Measurements from ENCODE around the gene RARRES2. TPM values are rescaled to one million over a fixed set of nuclear protein-coding genes. Genes with fewer than 3 reads are reported as not detected.

The RARRES2 gene
- total RNA-seq, 1 experiment from 2014 or later = 5.9 TPM

DNA sequence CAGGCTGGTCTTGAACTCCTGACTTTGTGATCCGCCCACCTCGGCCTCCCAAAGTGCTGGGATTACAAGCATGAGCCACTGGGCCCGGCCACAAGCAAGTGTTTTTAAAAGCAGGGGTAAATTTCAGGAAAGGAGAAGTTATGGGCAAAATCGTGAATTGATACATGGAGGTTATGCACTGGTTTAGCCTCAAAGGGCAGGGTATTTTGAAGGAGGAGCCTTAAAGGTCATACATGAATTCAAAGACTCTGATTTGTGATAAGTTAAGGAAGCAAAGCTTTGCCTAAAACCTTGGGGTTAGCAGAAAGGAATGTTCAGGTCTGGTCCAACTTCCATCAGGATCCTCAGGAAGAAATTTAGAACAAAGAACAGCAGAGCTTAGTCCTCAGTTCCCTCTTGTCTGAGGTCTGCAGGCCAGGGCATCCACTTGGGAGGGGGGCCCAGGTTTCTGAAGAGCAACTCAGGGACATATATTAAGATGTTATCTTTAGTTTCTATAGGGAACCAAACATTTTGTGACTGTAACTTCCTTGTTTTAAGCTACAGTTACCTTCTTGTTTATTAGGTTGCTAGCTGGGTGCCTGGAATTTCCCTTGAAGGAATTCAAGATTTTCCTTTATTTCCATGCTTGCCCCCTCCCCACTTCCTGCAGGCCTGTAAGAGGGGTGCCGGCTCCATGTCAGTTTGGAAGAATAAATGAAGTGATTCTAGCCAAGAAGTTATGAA is 24.4 kb upstream of the RARRES2 start:
- in situ Hi-C loops (cut with HindIII; ENCODE audit: low sequenced_read_pairs) = no loop called here
- DNase-seq (ENCODE audit: low spot score) = no peak

DNA sequence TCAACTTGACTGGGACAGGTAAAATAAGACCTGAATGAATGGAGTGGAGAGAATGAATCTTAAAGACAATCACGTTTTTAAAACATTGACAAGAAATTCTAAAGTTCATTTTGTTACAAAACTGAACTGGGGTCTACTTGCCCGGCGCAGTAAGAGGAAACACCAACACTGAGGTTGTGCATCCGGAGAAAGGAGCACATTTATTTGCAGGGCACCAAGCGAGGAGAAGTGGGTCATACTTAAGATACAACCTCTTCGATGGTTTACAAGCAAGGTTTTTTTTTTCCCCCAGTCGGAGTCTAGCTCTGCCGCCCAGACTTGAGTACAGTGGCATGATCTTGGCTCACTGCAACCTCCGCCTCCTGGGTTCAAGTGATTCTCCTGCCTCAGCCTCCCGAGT is 23.8 kb upstream of the RARRES2 start:
- DNase-seq (ENCODE audit: low spot score) = no peak
- in situ Hi-C loops (cut with HindIII; ENCODE audit: low sequenced_read_pairs) = no loop called here

DNA sequence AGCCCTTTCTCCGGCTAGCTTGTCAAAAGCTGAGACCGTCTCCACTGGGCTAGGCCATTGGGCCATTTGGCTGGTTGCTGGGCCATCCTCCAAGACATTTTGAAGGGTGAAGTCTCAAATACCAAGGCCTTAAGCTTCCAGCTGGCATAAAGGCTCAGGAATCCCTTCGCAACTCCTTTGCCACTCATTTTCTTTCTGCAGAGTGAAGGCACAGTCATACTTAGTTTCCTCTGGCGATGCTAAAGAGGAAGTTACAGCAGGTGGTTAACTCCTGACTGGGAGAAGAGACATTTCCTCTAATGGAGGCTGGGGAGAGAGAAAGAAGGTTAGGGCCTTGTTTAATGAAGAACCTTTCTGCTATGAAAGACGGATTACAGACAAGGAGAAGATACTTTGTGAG is 22.4 kb upstream of the RARRES2 start:
- no peak for DNase-seq (ENCODE audit: low spot score)
- in situ Hi-C loops (cut with HindIII; ENCODE audit: low sequenced_read_pairs) = no loop called here

DNA sequence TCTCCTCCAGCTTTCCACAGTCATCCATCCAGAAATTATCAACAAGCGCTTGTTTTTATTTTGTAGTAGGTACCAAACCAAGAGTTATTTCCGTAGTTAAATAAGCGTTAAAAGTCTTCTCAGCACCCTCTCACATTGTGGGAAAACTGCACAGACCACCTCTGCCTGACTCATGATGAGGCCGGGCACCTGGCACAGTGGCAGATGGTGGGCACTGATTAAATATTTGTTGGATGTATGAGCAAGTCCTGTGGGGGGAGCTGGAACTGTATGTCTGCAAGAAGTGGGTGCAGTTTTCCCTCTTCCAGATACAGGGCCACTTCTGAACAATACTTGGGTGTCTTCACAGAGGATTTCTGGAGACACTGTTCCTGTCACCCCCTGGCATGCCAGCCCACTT is 21.9 kb upstream of the RARRES2 start:
- DNase-seq (ENCODE audit: low spot score) = no peak
- in situ Hi-C loops (cut with HindIII; ENCODE audit: low sequenced_read_pairs) = no loop called here

GRCh38 chr7:150361807-150362621 is 20.6 kb upstream of the RARRES2 start:
- DNase-seq (ENCODE audit: low spot score) = no peak
- in situ Hi-C loops (cut with HindIII; ENCODE audit: low sequenced_read_pairs) = no loop called here

- in situ Hi-C loops (cut with HindIII; ENCODE audit: low sequenced_read_pairs) = no loop called here
- no peak for DNase-seq (ENCODE audit: low spot score)
Measured at GRCh38 chr7:150361402-150361801, 20.0 kb upstream of the RARRES2 start.

DNA sequence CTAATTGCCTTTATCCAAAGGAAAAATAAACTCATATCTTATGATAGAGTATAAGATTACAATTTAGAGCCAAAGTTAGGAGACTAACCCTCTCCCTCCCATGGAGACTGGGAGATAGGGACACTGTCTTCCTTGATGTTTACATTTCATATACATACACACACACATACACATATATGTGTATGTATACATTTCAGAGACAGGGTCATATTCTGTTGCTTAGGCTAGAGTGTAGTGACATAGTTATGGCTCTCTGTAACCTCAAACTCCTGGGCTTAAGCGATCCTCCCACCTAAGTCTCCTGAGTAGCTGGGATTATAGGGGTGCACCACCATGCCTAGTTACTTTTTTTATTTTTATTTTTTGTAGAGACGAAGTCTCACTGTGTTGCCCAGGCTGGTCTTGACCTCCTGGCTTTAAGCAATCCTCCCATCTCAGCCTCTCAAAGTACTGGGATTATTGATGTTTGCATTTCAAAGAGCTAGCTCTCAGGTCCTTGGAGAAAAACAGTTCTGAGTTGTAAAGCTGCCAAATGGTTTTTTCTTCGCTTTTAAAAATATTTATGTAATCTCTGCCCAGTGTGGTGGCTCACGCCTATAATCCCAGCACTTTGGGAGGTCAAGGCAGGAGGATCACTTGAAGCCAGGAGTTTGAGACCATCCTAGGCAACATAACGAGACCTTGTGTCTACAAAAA is 19.1 kb upstream of the RARRES2 start:
- DNase-seq (ENCODE audit: low spot score) = no peak
- in situ Hi-C loops (cut with HindIII; ENCODE audit: low sequenced_read_pairs) = no loop called here

- in situ Hi-C loops (cut with HindIII; ENCODE audit: low sequenced_read_pairs) = no loop called here
- DNase-seq (ENCODE audit: low spot score) = no peak
Measured at GRCh38 chr7:150359622-150360362, 18.4 kb upstream of the RARRES2 start.

GRCh38 chr7:150358988-150359621 is 17.7 kb upstream of the RARRES2 start:
- in situ Hi-C loops (cut with HindIII; ENCODE audit: low sequenced_read_pairs) = no loop called here
- DNase-seq (ENCODE audit: low spot score) = no peak

- DNase-seq (ENCODE audit: low spot score) = no peak
- in situ Hi-C loops (cut with HindIII; ENCODE audit: low sequenced_read_pairs) = no loop called here
Measured at GRCh38 chr7:150358433-150358832, 17.0 kb upstream of the RARRES2 start.

- in situ Hi-C loops (cut with HindIII; ENCODE audit: low sequenced_read_pairs) = no loop called here
- peak; percentile 41 for DNase-seq (ENCODE audit: low spot score)
Measured at GRCh38 chr7:150357771-150358427, 16.5 kb upstream of the RARRES2 start.

DNA sequence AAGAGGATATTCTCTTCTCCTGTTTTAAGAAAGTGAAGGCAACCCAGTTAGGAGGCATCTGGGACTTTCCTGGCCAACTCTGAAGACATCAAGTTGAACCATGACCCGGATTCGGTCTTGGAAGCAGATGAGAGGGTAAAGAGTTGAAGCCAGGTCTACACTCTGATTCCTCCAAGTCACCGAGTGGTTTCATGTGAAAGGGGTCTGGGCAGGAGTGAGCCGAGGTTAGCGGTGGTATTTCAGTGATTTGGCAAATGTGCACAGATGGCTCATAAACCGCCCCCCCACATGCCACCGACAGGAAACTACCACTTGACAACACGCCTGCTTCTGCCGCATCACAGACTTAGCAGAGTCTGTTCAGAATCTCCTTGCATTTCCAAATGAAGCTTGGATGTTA is 15.8 kb upstream of the RARRES2 start:
- in situ Hi-C loops (cut with HindIII; ENCODE audit: low sequenced_read_pairs) = no loop called here
- no peak for DNase-seq (ENCODE audit: low spot score)

GRCh38 chr7:150356265-150356897 is 15.0 kb upstream of the RARRES2 start:
- DNase-seq (ENCODE audit: low spot score) = peak; percentile 45
- in situ Hi-C loops (cut with HindIII; ENCODE audit: low sequenced_read_pairs) = no loop called here

- in situ Hi-C loops (cut with HindIII; ENCODE audit: low sequenced_read_pairs) = no loop called here
- no peak for DNase-seq (ENCODE audit: low spot score)
Measured at GRCh38 chr7:150355666-150356059, 14.2 kb upstream of the RARRES2 start.

GRCh38 chr7:150351587-150352194 is 10.3 kb upstream of the RARRES2 start:
- no peak for DNase-seq (ENCODE audit: low spot score)
- in situ Hi-C loops (cut with HindIII; ENCODE audit: low sequenced_read_pairs) = no loop called here

GRCh38 chr7:150346922-150347321 is 5.5 kb upstream of the RARRES2 start:
- in situ Hi-C loops (cut with HindIII; ENCODE audit: low sequenced_read_pairs) = no loop called here
- no peak for DNase-seq (ENCODE audit: low spot score)

DNA sequence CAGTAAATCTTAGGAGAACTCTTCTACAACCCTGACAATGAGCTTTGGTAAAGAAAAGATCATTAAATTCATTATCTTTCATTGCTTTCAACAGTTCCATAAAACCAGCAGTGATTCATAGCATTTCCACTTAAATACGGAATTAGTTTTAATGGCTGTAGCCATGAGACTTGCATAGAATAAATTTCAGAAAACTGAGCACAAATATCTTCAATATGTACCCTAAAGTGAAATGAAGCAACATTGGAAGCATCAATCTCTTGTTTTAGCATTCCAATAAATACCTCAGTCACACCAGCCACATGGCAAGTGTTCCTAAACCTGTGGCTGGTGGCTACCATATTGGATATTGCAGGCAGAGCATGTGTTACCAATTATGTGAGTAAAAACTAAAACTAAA is 3.6 kb upstream of the RARRES2 start:
- in situ Hi-C loops (cut with HindIII; ENCODE audit: low sequenced_read_pairs) = no loop called here
- DNase-seq (ENCODE audit: low spot score) = no peak

GRCh38 chr7:150344299-150344698 is 2.9 kb upstream of the RARRES2 start:
- in situ Hi-C loops (cut with HindIII; ENCODE audit: low sequenced_read_pairs) = no loop called here
- DNase-seq (ENCODE audit: low spot score) = no peak
